HepG2 (cell line): Measurements from ENCODE around the gene SDK1.

Experiments used
- SP1 ChIP-seq, 2 experiments: fragments of 450-650 bp in 1 of 2; sonication (generic) in 1 of 2; formaldehyde crosslinking in 1 of 2; IDR thresholded peaks; 2 replicates each; pipeline versions ENCODE4 v1.4.0 to v1.6.1; 2016 to 2020; ENCODE audit warnings: missing genetic modification reagents in 1 of 2
- TBP ChIP-seq: sonication (generic); formaldehyde crosslinking; IDR thresholded peaks from 2 replicates; pipeline ENCODE4 v1.5.0; 2020; ENCODE audit warnings: missing genetic modification reagents
- ZBTB42 ChIP-seq: sonication (generic); formaldehyde crosslinking; IDR thresholded peaks from 2 replicates; pipeline ENCODE4 v1.5.0; 2020; ENCODE audit warnings: mild to moderate bottlenecking, missing genetic modification reagents
- ZNF207 ChIP-seq: fragments of 450-650 bp; IDR thresholded peaks from 2 replicates; pipeline ENCODE4 v1.6.1; 2016; ENCODE audit warnings: antibody characterized with exemption, borderline replicate concordance
- TF ChIP-seq, protein P1 (sequence below): IDR thresholded peaks from 2 replicates; pipeline ENCODE4 v1.6.1; 2018; ENCODE audit warnings: missing genetic modification reagents, mild to moderate bottlenecking, missing compliant biosample characterization
- TF ChIP-seq, protein P2 (sequence below): sonication (generic); formaldehyde crosslinking; IDR thresholded peaks from 2 replicates; pipeline ENCODE4 v1.5.0; 2020; ENCODE audit warnings: mild to moderate bottlenecking, missing genetic modification reagents, moderate library complexity
- TF ChIP-seq, protein P3 (sequence below): sonication (generic); formaldehyde crosslinking; conservative IDR thresholded peaks from 2 replicates; pipeline ENCODE4 v1.4.0; 2020; ENCODE audit warnings: missing genetic modification reagents

DNA sequence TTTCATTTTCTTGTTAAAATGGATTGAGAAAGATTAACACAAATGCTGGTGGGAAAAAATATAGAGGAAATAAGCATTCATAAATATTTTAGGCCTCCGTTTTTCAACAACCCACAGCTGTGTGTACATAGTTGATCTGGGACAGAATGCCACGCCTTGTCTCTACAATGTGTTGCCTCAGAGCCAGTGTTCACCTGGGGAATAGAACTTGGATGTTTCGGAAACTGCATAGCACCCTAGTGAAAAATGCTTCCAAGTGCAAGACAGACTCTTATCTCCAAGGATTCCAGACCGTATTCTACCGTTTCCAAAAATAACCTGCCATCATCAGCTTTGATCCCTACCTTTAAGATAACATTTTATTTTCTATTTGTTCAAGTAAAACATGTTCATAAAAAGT is 260.9 kb downstream of the SDK1 start:
- TF ChIP-seq TBP (CRISPR knock-in tag) = no peak
- no peak for TF ChIP-seq ZBTB42
- TF ChIP-seq, protein P1, sequence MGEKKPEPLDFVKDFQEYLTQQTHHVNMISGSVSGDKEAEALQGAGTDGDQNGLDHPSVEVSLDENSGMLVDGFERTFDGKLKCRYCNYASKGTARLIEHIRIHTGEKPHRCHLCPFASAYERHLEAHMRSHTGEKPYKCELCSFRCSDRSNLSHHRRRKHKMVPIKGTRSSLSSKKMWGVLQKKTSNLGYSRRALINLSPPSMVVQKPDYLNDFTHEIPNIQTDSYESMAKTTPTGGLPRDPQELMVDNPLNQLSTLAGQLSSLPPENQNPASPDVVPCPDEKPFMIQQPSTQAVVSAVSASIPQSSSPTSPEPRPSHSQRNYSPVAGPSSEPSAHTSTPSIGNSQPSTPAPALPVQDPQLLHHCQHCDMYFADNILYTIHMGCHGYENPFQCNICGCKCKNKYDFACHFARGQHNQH (CRISPR knock-in tag) = no peak
- TF ChIP-seq, protein P2, sequence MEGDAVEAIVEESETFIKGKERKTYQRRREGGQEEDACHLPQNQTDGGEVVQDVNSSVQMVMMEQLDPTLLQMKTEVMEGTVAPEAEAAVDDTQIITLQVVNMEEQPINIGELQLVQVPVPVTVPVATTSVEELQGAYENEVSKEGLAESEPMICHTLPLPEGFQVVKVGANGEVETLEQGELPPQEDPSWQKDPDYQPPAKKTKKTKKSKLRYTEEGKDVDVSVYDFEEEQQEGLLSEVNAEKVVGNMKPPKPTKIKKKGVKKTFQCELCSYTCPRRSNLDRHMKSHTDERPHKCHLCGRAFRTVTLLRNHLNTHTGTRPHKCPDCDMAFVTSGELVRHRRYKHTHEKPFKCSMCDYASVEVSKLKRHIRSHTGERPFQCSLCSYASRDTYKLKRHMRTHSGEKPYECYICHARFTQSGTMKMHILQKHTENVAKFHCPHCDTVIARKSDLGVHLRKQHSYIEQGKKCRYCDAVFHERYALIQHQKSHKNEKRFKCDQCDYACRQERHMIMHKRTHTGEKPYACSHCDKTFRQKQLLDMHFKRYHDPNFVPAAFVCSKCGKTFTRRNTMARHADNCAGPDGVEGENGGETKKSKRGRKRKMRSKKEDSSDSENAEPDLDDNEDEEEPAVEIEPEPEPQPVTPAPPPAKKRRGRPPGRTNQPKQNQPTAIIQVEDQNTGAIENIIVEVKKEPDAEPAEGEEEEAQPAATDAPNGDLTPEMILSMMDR (CRISPR knock-in tag) = no peak
- TF ChIP-seq ZNF207 = no peak
- no peak for TF ChIP-seq SP1 (IDR thresholded peaks at IDR 0.05)
- no peak for TF ChIP-seq SP1 (CRISPR knock-in tag; IDR thresholded peaks at IDR 0.05)
- TF ChIP-seq, protein P3, sequence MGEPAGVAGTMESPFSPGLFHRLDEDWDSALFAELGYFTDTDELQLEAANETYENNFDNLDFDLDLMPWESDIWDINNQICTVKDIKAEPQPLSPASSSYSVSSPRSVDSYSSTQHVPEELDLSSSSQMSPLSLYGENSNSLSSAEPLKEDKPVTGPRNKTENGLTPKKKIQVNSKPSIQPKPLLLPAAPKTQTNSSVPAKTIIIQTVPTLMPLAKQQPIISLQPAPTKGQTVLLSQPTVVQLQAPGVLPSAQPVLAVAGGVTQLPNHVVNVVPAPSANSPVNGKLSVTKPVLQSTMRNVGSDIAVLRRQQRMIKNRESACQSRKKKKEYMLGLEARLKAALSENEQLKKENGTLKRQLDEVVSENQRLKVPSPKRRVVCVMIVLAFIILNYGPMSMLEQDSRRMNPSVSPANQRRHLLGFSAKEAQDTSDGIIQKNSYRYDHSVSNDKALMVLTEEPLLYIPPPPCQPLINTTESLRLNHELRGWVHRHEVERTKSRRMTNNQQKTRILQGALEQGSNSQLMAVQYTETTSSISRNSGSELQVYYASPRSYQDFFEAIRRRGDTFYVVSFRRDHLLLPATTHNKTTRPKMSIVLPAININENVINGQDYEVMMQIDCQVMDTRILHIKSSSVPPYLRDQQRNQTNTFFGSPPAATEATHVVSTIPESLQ (CRISPR knock-in tag) = no peak
